CD4-positive, alpha-beta T cell treated with Interleukin-6 at 100 ng/mL for 8 hours (primary cell): ENCODE measurements around the gene RNF157.
"Not testable (repeated sequence)": the region's sequence is repeated elsewhere in the genome, so short reads cannot be mapped to it uniquely, and the experiment has no call there.

Source experiments
- DNase-seq: peaks from one replicate; pipeline ENCODE4 v3.0.0-alpha.2; 2020; ENCODE audit warnings: mixed read lengths, low spot score

Gene RNF157

DNA sequence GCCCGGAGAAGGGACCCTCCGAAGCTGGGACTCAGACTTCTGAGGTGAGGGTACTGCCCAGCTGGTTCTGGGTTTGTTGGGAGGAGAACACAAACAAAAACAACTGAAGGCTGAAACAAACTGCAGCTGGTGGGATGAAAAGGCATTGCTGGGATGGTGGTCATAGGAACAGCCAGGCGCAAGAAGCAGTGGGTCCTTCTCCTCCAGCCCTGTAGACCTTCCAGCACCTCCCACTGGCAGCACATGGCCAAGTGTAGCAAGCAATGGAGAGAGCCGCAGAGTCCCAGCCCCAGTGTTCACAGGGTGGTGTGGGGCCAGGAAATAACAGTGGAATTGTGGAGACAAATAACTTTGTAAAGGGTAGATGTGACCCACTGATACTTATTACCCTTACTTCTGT lies 50.6 kb downstream of the RNF157 start:
- no peak for DNase-seq

GRCh38 chr17:76189247-76189646 lies 51.0 kb downstream of the RNF157 start:
- no peak for DNase-seq

GRCh38 chr17:76188213-76189016 lies 51.9 kb downstream of the RNF157 start:
- DNase-seq = no peak

DNA sequence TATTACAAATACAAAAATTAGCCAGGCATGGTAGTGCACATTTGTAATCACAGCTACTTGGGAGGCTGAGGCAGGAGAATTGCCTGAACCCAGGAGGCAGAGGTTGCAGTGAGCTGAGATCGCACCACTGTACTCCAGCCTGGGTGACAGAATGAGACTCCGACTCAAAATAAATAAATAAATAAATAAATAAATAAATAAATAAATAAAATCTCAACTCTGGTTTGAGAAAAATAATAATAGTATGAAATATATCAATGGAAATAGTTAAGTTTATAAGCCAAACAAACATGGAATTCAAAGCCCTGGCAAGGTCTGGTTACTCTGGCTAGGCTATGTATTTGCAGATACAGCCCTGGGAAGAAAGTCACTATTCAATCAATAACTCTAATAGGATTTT lies 53.5 kb downstream of the RNF157 start:
- DNase-seq = not testable (repeated sequence)

DNA sequence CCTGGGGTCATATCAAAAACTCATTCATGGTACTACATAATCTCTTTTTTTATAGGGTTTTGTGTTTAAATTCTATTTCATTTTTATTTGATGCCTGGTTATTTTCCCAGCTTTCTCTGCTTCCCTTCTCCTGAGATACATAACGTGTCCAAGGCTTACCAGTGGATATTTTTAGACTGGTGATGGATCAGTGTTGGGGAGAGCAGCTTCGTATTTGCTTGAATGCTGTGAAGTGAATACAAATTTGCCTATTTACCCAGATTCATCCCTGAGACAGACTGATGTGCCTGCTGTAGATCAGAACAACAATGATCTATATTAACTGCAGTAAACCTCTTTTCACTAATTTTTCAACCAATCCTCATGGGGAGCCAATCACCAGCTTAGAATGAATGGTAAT lies 56.0 kb downstream of the RNF157 start:
- no peak for DNase-seq

- DNase-seq = peak; percentile 91
Measured at GRCh38 chr17:76182016-76182764, 58.1 kb downstream of the RNF157 start.

DNA sequence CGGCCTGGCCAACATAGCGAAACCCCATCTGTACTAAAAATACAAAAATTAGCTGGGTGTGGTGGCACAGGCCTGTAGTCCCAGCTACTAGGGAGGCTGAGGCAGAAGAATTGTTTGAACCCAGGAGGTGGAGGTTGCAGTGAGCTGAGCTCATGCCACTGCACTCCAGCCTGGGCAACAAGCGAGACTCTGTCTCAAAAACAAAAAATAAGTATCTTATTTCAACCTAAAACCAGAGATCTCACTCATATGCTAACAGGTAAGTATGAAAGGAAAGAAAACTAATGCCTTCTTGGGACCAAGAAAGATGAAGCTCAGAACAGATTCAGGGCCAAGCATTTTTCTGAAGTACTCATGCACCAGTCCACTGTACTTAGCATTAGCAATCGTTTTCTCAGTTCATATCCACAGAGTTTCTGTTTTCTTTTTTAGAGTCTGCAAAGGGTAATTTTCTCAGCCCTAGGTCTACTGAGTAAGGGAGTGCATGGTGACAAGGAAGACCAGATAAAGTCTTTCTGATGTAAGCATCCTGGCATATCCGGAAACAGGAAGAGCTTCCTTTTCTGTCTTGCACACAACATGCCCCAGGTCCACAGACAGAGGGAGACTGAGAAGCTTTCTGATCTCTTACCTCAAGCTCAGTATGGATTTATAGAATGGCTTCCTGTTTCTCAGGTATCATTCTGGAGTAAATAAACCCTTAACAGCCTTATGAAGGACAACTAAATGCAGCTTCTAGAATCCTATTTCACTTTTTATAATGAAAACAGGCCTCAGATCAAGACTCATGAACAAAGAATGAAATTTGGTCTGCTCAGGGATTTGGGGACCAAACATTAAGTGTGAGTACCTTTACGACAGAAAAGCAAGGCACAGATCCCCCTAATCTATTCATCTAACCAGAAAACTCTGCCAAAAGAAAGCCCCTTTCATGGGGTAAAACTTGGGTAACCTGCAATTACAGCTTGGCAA lies 60.5 kb downstream of the RNF157 start:
- peak; percentile 81 for DNase-seq

- no peak for DNase-seq
Measured at GRCh38 chr17:76178124-76178523, 62.2 kb downstream of the RNF157 start.

- DNase-seq = no peak
Measured at GRCh38 chr17:76176701-76177574, 63.4 kb downstream of the RNF157 start.

DNA sequence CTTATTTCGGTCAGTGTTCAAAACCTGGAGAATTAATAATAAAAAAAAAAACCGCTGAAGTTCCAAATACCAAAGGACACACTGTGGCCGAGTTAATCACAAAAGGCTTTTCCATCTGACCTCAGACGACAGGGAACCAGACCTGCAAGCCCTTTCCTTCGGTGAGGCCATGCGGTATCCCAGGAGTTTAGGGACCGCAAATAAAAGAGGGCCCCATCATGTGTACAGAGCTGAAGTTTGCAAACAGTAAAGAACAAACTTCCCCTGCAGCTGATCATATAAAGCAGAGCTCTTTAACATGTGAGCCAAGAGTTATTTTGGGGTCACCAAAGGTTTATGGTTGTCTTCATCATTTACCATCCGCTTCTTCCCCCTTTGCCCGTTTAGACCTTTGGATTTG lies 66.3 kb downstream of the RNF157 start:
- no peak for DNase-seq

GRCh38 chr17:76173474-76173873 lies 66.8 kb downstream of the RNF157 start:
- DNase-seq = no peak

- DNase-seq = no peak
Measured at GRCh38 chr17:76171706-76172105, 68.6 kb downstream of the RNF157 start.

- no peak for DNase-seq
Measured at GRCh38 chr17:76170114-76170513, 70.2 kb downstream of the RNF157 start.

- DNase-seq = no peak
Measured at GRCh38 chr17:76166906-76167305, 73.4 kb downstream of the RNF157 start.

DNA sequence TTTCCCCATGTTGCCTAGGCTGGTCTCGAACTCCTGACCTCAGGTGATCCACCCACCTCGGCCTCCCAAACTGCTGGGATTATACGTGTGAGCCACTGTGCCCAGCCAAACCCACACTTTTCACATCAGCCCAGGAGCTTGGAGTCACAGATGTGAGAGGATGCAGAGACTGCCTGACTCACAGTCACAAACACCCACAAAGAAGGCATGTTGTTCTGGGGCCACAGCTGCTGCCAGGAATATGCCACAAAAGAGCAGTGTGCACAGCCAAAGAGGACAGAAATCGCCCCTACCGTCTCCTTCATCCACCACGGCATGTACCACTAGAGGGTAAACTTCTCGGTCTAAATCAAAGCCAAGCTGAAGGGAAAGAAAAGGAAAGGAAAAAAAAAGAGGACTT lies 74.1 kb downstream of the RNF157 start:
- no peak for DNase-seq

DNA sequence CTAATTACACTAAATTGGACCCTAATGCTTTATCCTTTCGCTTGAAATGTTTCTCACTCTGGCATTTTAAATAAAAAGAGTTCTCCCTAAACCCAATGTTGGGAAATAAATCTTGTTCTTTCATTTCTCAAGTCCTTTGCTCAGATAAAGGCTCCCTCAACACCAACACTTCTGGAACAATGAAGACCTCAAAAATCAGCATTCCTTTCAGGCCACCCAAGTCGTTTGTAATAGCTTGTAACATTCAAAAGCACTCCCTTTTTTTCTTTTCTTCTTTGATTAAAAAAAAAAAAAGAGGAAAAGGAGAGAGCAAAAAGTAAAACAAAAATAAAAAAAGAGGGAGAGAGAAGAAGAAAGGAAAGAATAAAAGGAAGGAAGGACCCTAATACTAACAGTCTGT lies 76.0 kb downstream of the RNF157 start:
- no peak for DNase-seq

DNA sequence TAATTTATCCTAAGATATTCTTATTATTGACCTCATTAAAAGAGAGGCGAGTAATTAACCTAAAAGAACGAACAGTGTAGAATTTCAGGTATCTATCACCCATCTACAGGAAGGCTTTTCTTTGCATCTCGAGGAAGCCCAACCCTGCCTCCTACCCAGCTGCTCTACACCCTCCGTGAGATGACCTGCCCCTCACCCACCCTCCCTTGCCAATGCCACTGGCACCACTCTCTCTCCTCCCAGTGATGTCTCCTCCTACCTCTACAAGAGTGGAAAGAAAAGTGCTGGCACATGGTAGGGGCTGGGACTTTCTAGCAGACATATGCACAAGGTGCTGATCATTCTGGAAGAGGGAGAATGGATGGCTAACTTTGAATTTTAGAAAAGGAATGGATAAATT lies 76.4 kb downstream of the RNF157 start:
- no peak for DNase-seq

DNA sequence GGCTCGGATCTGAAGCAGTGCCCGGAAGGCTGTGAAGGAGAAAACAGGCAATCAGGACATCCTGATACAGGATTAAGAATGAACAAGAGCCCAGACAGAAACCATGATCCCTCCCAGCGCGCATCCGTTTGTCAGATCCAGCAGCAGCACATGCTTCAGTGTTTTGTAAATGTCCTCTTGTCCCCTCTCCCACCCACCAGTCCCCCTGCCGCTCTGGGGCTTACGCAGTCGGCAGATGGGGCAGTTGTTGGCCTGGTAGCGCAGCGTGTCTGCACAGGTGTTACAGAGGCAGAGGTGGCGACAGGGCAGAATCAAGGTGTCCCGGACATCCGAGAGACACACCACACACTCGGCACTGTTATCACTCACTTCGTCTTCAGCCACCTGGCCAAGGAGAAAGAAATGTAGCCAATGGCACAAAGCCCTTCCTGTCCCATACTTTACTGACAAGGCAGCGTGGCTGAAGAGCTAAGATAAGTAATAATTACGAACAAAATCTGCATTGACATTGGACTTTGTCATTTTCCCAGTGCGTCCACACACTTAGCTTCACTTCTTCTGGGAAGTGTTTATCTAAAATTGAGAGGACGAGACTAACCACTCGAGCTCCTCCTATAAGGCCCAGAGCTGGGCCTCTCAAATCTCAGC lies 78.5 kb downstream of the RNF157 start:
- DNase-seq = no peak

DNA sequence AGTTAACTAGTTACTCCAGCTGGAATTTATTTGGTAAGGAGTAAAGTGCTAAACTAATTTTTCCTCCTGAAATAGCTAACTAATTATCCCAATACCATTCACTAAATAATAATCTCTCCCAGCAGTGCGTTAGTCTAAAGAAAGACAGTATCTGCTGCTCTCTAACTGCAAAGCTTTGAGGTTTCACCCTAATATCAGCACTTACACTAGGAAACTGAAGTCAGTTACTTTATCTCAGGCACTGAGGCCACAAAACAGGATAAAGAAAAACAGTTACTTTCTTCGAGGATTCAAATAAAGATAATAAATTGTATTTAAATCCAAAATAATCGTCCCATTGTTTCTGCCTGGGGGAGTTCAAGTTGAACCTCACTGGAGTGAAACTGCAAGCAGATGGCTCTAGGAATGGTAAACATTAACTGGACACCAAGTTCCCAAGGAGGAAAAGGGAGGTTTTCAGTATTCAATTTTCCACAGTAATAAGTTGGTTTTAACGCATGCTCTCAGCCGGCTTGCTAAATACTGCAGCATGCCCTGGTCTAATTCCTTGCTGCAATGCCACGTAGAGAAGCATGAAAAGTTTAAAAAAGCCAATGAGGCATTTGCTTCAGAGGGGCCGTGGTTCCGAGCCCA lies 79.3 kb downstream of the RNF157 start:
- DNase-seq = no peak

- no peak for DNase-seq
Measured at GRCh38 chr17:76159157-76159556, 81.1 kb downstream of the RNF157 start.
